HG03442 (cell line): ENCODE data around the gene PRSS23.
"Not testable (repeated sequence)": the region's sequence is repeated elsewhere in the genome, so short reads cannot be mapped to it uniquely, and the experiment has no call there.

Experiments
- ATAC-seq: cut with Tn5 transposase; IDR thresholded peaks from one replicate; pipeline ENCODE4 v1.9.1; 2021; ENCODE audit warnings: mild to moderate bottlenecking, moderate library complexity; ENCODE audit not compliant: unreplicated experiment

PRSS23 gene

GRCh38 chr11:86800076-86800959, at the start of gene PRSS23:
PRSS23 (plus strand) TSS chr11:86800542; CDS start chr11:86807644, 7,102 bp downstream.
- ATAC-seq: no peak

- ATAC-seq: no peak
Measured at GRCh38 chr11:86753459-86753858, 46.9 kb upstream of the PRSS23 start.

DNA sequence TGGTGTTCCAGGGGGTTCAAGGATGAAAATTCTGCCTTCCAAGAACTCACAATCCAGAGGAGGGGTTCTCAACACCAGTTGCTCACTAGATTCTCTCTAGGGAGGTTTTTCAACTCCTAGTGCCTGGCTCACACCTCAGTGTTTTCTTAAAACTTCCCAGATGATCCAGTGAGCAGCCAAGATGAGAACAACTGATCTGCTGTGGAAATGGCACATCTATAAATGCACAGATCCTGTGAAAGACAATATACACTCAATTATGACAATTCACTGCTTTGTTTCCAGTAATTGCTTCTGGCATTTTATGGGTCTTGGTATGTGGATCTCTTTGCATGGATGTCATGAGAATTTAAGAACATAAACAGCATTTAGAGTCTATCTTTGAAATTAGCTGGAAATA, 45.2 kb upstream of the PRSS23 start:
- ATAC-seq: no peak

- ATAC-seq: no peak
Measured at GRCh38 chr11:86758171-86758570, 42.2 kb upstream of the PRSS23 start.

DNA sequence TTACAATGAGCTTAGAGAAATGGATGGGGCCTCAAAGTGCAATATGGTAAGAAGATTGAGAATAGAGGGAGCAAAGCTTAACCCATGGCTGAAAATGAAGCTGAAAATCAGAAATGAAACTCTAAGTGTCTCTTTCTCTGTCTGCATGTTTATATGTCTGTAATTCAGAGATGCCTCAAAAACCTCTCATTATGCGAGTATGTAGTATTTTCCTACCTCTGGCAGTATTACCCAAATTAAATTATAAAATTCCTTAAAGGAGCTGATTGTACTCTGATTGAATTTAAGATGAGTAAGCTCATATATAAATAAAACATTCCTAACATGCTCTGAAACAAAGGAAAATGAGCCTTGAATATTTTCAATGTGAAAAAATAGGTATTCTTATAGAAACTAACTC, 39.8 kb upstream of the PRSS23 start:
- ATAC-seq: no peak

GRCh38 chr11:86761978-86762377, 38.4 kb upstream of the PRSS23 start:
- ATAC-seq: no peak

DNA sequence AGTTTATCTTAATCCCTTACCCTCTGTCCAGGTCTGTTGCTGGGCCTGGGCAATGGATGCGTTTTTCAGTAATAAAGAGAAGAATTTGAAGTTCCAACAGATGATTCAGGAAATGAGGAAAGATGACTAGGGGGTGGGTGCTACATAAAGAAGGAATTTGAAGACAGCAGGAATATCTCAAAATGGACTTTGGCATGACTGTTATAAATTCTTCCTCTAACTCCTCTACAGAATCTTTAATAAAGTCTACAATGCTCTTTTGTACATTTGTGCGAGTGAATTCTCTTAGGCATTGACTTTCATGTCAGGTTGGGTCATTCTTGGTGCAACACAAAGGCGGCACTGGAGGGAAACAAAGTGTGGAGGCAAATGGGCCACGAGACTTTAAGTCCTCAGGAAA, 35.1 kb upstream of the PRSS23 start:
- ATAC-seq: no peak

DNA sequence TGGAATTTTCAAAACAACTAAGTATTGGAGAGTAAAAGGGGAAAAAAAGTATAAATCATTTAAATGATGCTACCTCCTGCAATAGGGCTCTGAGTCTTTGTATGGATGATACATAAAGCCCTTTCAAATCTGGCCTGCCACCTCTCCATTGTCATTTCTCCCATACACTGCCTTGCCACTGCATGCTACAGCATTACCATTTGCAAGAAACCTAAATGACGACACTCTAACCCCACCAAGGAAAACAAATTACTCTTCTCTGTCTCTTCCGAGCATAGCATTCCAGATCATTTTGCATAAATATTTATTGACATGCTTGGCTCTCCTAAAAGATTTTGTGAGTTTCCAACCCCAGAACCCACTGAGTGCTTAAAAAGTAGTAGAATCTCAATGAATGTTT, 34.5 kb upstream of the PRSS23 start:
- no peak for ATAC-seq

DNA sequence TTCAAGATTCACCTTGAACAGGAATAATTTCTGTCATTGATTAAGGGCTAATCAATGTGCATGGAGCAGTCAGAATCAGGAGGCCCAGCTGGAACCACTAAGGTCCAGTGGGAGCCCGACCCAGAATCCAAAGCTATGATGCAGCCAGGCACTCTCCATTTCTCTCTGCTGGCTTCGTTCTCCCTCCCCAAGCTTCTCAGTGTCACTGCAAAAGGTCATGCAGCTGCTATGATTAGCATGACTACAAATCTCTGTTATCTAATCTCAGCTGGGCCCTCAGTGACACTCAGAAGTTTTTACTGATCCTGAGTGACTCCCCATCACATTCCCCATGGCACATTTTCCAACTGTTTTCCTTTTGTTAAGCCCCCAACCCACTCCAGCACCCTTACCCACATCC, 31.1 kb upstream of the PRSS23 start:
- ATAC-seq: no peak

GRCh38 chr11:86770473-86771027, 29.8 kb upstream of the PRSS23 start:
- not testable (repeated sequence) for ATAC-seq

DNA sequence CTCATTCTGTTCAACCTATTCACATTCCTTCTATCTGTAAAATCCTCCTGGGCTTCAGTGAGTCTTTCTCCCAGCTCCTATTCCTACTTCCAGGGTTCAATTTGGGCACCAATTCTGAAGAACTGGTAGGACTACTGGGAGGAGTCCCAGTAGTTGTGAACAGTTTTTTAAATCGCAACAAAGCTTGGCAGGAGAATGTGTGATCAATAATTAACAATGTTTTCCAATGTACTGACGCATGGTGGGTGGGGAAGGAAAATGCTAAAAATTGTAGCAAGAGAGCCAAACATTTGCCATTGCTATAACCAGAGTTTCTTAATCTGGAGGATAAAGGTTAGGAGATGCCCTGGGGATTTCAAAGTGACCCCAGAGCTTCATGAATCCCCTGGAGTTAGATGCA, 27.3 kb upstream of the PRSS23 start:
- ATAC-seq: no peak

GRCh38 chr11:86773513-86774252, 26.7 kb upstream of the PRSS23 start:
- no peak for ATAC-seq

DNA sequence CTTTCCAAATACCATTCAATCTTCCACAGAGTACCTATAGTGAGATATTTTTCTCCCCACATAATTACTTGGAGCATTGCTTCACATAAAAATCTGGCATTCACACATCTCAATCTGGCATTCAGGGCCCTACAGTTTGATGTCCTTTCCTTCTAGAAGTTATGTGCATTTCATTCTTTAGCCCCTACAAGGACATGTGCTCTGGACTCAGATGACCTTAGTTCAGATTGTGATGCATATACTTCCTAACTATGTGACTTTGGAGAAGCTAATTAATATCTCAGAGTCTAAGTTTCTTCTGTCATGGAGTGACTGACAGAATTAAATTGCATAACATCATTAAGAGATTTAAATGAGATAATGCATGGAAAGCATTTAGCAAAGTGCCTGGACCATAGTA, 25.9 kb upstream of the PRSS23 start:
- no peak for ATAC-seq

DNA sequence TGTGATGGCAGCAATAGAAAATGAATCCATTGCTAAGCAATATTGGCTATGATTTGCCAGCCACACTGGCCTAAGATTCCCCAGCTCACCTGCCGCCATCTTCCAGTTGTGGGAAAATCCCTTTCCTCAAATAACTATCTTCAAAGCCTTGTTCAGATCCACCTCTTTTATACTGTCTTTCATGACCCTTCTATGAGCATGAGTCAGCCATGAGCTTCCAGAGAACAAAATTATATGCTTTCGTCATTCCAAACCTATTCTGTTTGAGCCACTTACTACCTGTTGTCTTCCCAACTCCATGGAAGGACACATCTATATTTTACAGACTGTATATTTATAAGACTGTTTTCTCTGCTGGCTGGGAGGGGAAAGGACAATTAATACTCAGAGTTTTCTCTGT, 25.0 kb upstream of the PRSS23 start:
- no peak for ATAC-seq

GRCh38 chr11:86781546-86781945, 18.8 kb upstream of the PRSS23 start:
- no peak for ATAC-seq

DNA sequence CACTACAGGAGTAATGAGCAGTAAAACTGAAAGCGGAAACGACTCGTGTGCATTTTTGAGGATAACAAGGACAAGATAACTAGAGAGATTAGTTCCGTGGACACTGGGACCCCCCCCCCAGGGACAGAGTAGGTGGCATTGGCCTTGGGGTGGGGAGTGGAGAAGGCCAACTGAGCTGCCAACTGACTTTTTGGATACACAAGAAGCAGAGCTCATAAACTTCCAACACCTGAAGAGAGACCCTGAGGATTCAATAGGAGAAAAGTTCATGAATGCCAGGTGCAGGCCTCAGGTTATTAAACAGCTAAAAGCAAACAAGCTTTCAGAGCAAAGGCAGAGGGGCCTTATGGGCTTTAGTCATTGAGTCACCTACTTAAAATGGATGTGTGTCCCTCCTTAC, 17.6 kb upstream of the PRSS23 start:
- ATAC-seq: no peak

GRCh38 chr11:86783661-86784060, 16.7 kb upstream of the PRSS23 start:
- ATAC-seq: no peak

DNA sequence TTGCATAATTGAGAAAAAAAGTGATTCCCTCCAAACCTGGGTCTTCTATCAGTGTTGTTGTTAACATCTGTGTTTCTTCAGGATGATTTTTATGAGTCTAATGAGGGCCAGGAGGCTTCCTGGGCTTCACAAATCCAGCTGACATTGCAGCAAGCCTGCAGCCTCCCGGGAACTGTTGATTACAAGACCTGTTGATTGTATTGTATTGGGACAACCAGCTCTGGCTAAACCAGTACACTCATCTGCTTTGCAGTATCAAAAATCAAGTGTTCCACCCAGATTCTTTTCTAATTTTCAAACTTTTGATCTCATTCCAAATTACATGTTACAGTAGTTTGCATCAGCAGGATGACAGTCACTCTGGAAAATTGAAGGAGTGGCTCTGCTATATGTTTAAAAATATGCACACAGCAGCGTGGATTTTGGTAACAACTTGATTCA, 16.1 kb upstream of the PRSS23 start:
- ATAC-seq: no peak

GRCh38 chr11:86785576-86785975, 14.8 kb upstream of the PRSS23 start:
- ATAC-seq: no peak

GRCh38 chr11:86787018-86787536, 13.3 kb upstream of the PRSS23 start:
- ATAC-seq: no peak

DNA sequence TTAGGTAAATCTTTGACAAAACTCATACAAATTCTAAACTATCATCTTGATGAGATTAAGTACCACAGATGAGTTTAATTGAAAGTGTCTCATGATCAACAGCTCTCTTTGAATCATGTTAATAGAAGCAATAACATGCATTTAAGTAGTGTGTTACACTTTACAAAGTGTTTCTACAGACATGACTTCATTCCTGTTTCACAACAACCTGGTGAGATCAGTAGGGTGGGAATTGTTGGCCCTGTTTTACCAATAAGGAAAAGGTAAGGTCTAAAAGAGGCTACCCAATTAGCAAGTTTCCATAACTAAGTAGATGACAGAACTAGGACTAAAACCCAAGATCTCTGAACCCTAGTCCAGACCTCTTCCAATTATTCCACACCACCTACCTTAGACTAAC, 12.7 kb upstream of the PRSS23 start:
- no peak for ATAC-seq
